GM18951 (cell line): Measurements from ENCODE around the gene STK11IP.

Experiments used
- POLR2A ChIP-seq: IDR thresholded peaks from 4 replicates; pipeline ENCODE4 v1.6.1; 2011; ENCODE audit warnings: mild to moderate bottlenecking; ENCODE audit not compliant: insufficient read length, insufficient read depth; ENCODE audit errors: extremely low read depth
- in situ Hi-C: fragments of 300-500 bp; cut with MboI; formaldehyde crosslinking; loops from one replicate; pipeline ENCODE4 v1.12.0; 2022; ENCODE audit warnings: low sequenced_read_pairs, mixed read lengths, inconsistent platforms; ENCODE audit not compliant: unreplicated experiment

STK11IP gene

GRCh38 chr2:219661197-219661954 lies 63.7 kb downstream of the STK11IP start:
- in situ Hi-C loops: no loop called here
- no peak for TF ChIP-seq POLR2A

- in situ Hi-C loops: no loop called here
Measured at GRCh38 chr2:219661955-219662395, 64.3 kb downstream of the STK11IP start.

GRCh38 chr2:219662566-219662965 lies 64.9 kb downstream of the STK11IP start:
- in situ Hi-C loops: no loop called here
- TF ChIP-seq POLR2A: no peak

More at GRCh38 chr2:219661955-219662395, 64.3 kb downstream of the STK11IP start:
- no peak for TF ChIP-seq POLR2A

GRCh38 chr2:219663116-219663762 lies 65.6 kb downstream of the STK11IP start:
- no peak for TF ChIP-seq POLR2A

GRCh38 chr2:219664041-219664440 lies 66.4 kb downstream of the STK11IP start:
- no peak for TF ChIP-seq POLR2A
- in situ Hi-C loops: no loop called here

More at GRCh38 chr2:219663116-219663762, 65.6 kb downstream of the STK11IP start:
- in situ Hi-C loops: no loop called here

GRCh38 chr2:219664944-219665343 lies 67.3 kb downstream of the STK11IP start:
- no peak for TF ChIP-seq POLR2A
- in situ Hi-C loops: no loop called here

- in situ Hi-C loops: no loop called here
- no peak for TF ChIP-seq POLR2A
Measured at GRCh38 chr2:219665926-219666325, 68.3 kb downstream of the STK11IP start.
